Measurements from ENCODE around the gene CALN1. TPM values are rescaled to one million over a fixed set of nuclear protein-coding genes. Genes with fewer than 3 reads are reported as not detected.

The CALN1 gene
- total and polyA plus RNA-seq, 9 donors: under 0.01 to 0.18 (median 0.13) TPM; not detected in 2

- TF ChIP-seq EP300 (IDR thresholded peaks at IDR 0.05): no peak
- no peak for TF ChIP-seq POLR2A (IDR thresholded peaks at IDR 0.05)
- no peak for TF ChIP-seq CTCF (IDR thresholded peaks at IDR 0.05)
- intact Hi-C loops (cut with DNase I): no loop called here
- Histone ChIP-seq H3K27ac (no peak overlapping the region), H3K9me3 (no peaks in the 10 kb centered on the region), H3K4me3 (no peak overlapping the region), H3K27me3 (no peaks in the 10 kb centered on the region), H3K4me1 (ENCODE audit: insufficient read depth) (no peaks in the 10 kb centered on the region), H3K36me3 (no peaks in the 10 kb centered on the region)
- DNase-seq: no peak
- WGBS, 3 donors: 59 to 70% (median 59%) methylated on average over 3 of the region's 3 CpGs
Observed at GRCh38 chr7:72292794-72293193, 119.3 kb downstream of the CALN1 start.

GRCh38 chr7:72292118-72292517, 120.0 kb downstream of the CALN1 start:
- no peak for DNase-seq
- Histone ChIP-seq H3K4me1 (ENCODE audit: insufficient read depth) (no peaks in the 10 kb centered on the region), H3K4me3 (no peak overlapping the region), H3K27me3 (no peaks in the 10 kb centered on the region), H3K36me3 (no peaks in the 10 kb centered on the region), H3K27ac (no peak overlapping the region), H3K9me3 (no peaks in the 10 kb centered on the region)
- intact Hi-C loops (cut with DNase I): no loop called here
- TF ChIP-seq POLR2A (IDR thresholded peaks at IDR 0.05) (no peak), CTCF (IDR thresholded peaks at IDR 0.05) (no peak), EP300 (IDR thresholded peaks at IDR 0.05) (no peak)
- WGBS, 3 donors: 79 to 93% (median 87%) methylated on average over 3 of the region's 3 CpGs

- Histone ChIP-seq H3K27ac (no peak overlapping the region), H3K36me3 (no peaks in the 10 kb centered on the region), H3K4me1 (ENCODE audit: insufficient read depth) (no peaks in the 10 kb centered on the region), H3K4me3 (no peak overlapping the region), H3K9me3 (no peaks in the 10 kb centered on the region), H3K27me3 (no peaks in the 10 kb centered on the region)
- intact Hi-C loops (cut with DNase I): no loop called here
- TF ChIP-seq CTCF (IDR thresholded peaks at IDR 0.05) (no peak), EP300 (IDR thresholded peaks at IDR 0.05) (no peak), POLR2A (IDR thresholded peaks at IDR 0.05) (no peak)
- 7 to 23% (median 21%) methylated on average over 1 of the region's 1 CpG for WGBS, 3 donors
- no peak for DNase-seq
Observed at GRCh38 chr7:72286519-72286918, 125.6 kb downstream of the CALN1 start.

GRCh38 chr7:72283309-72283708, 128.8 kb downstream of the CALN1 start:
- Histone ChIP-seq H3K9me3 (no peaks in the 10 kb centered on the region), H3K4me3 (no peak overlapping the region), H3K27ac (no peak overlapping the region), H3K4me1 (ENCODE audit: insufficient read depth) (no peaks in the 10 kb centered on the region), H3K36me3 (no peaks in the 10 kb centered on the region), H3K27me3 (no peaks in the 10 kb centered on the region)
- WGBS, 3 donors: 81 to 100% (median 94%) methylated on average over 1 of the region's 1 CpG
- intact Hi-C loops (cut with DNase I): no loop called here
- DNase-seq: no peak
- TF ChIP-seq EP300 (IDR thresholded peaks at IDR 0.05) (no peak), CTCF (IDR thresholded peaks at IDR 0.05) (no peak), POLR2A (IDR thresholded peaks at IDR 0.05) (no peak)

GRCh38 chr7:72281308-72281707, 130.8 kb downstream of the CALN1 start:
- no peaks in the 10 kb centered on the region for H3K4me1 ChIP-seq (ENCODE audit: insufficient read depth)
- WGBS, 3 donors: 21 to 28% (median 22%) methylated on average over 2 of the region's 2 CpGs
- no peak for TF ChIP-seq POLR2A (IDR thresholded peaks at IDR 0.05)
- no peak for TF ChIP-seq EP300 (IDR thresholded peaks at IDR 0.05)
- no peak for TF ChIP-seq CTCF (IDR thresholded peaks at IDR 0.05)
- no peak overlapping the region for H3K4me3 ChIP-seq
- H3K36me3 ChIP-seq: no peaks in the 10 kb centered on the region
- H3K27me3 ChIP-seq: no peaks in the 10 kb centered on the region
- H3K9me3 ChIP-seq: no peaks in the 10 kb centered on the region
- H3K27ac ChIP-seq: no peak overlapping the region
- intact Hi-C loops (cut with DNase I): no loop called here
- DNase-seq: no peak

Data from ovary (tissue), 9 donors.